ENCODE results near the gene PHYHIPL.
"Not testable (repeated sequence)": the region's sequence is repeated elsewhere in the genome, so short reads cannot be mapped to it uniquely, and the experiment has no call there.

Gene PHYHIPL

GRCh38 chr10:59214160-59214559, 37.7 kb downstream of the PHYHIPL start:
- Histone ChIP-seq H3K9me3 (ENCODE audit: control insufficient read depth, insufficient read depth, low read depth, low read length) (no peaks in the 10 kb centered on the region), H3K36me3 (ENCODE audit: control insufficient read depth in 2 of 2, insufficient read depth in 1 of 2, low read length in 2 of 2) (no peaks in the 10 kb centered on the region), H3K4me1 (ENCODE audit: control insufficient read depth, insufficient read depth, low read length) (no peaks in the 10 kb centered on the region), H3K27ac (ENCODE audit: extremely low read depth, low read depth, low read length) (no peak overlapping the region), H3K4me3 (ENCODE audit: low read depth, low read length) (no peak overlapping the region)
- ChIA-PET CTCF (no interaction called here), POLR2A (no interaction called here)
- TF ChIP-seq ZNF138 (tag by site-specific recombination; IDR thresholded peaks at IDR 0.05; ENCODE audit: borderline replicate concordance) = no peak
- TF ChIP-seq ATF2 (tag by site-specific recombination; IDR thresholded peaks at IDR 0.05; ENCODE audit: low read depth) = peak; percentile 57
- no peak for TF ChIP-seq EGR2 (tag by site-specific recombination; IDR thresholded peaks at IDR 0.05; ENCODE audit: low read depth)
- TF ChIP-seq ZNF776 (tag by site-specific recombination; IDR thresholded peaks at IDR 0.05; ENCODE audit: borderline replicate concordance) = no peak
- TF ChIP-seq BCL11B (tag by site-specific recombination; IDR thresholded peaks at IDR 0.05; ENCODE audit: low read depth) = no peak
- TF ChIP-seq KLF8 (tag by site-specific recombination; IDR thresholded peaks at IDR 0.05) = no peak
- no peak for TF ChIP-seq ZNF530 (tag by site-specific recombination; IDR thresholded peaks at IDR 0.05; ENCODE audit: low read depth)

GRCh38 chr10:59216178-59216869, 39.9 kb downstream of the PHYHIPL start:
- Histone ChIP-seq H3K36me3 (ENCODE audit: control insufficient read depth in 2 of 2, insufficient read depth in 1 of 2, low read length in 2 of 2) (no peaks in the 10 kb centered on the region), H3K4me1 (ENCODE audit: control insufficient read depth, insufficient read depth, low read length) (no peaks in the 10 kb centered on the region), H3K9me3 (ENCODE audit: control insufficient read depth, insufficient read depth, low read depth, low read length) (no peaks in the 10 kb centered on the region), H3K4me3 (ENCODE audit: low read depth, low read length) (no peak overlapping the region), H3K27ac (ENCODE audit: extremely low read depth, low read depth, low read length) (no peak overlapping the region)
- CTCF ChIA-PET = no interaction called here
- POLR2A ChIA-PET = no interaction called here
- no peak for TF ChIP-seq ZNF555 (tag by site-specific recombination; conservative IDR thresholded peaks at IDR 0.05)
- TF ChIP-seq OVOL3 (tag by site-specific recombination; IDR thresholded peaks at IDR 0.05) = no peak
- TF ChIP-seq ZNF433 (tag by site-specific recombination; IDR thresholded peaks at IDR 0.05; ENCODE audit: low read depth) = no peak
- TF ChIP-seq, protein P1, sequence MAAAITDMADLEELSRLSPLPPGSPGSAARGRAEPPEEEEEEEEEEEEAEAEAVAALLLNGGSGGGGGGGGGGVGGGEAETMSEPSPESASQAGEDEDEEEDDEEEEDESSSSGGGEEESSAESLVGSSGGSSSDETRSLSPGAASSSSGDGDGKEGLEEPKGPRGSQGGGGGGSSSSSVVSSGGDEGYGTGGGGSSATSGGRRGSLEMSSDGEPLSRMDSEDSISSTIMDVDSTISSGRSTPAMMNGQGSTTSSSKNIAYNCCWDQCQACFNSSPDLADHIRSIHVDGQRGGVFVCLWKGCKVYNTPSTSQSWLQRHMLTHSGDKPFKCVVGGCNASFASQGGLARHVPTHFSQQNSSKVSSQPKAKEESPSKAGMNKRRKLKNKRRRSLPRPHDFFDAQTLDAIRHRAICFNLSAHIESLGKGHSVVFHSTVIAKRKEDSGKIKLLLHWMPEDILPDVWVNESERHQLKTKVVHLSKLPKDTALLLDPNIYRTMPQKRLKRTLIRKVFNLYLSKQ (tag by site-specific recombination; IDR thresholded peaks at IDR 0.05; ENCODE audit: borderline replicate concordance) = no peak

GRCh38 chr10:59222788-59223187, 46.3 kb downstream of the PHYHIPL start:
- TF ChIP-seq YY1 (tag by site-specific recombination; IDR thresholded peaks at IDR 0.05) (no peak), ZNF24 (tag by site-specific recombination; IDR thresholded peaks at IDR 0.05) (no peak), ZNF530 (tag by site-specific recombination; IDR thresholded peaks at IDR 0.05; ENCODE audit: low read depth) (no peak), ZNF16 (tag by site-specific recombination; IDR thresholded peaks at IDR 0.05; ENCODE audit: low read depth) (no peak), ZNF623 (tag by site-specific recombination; IDR thresholded peaks at IDR 0.05) (no peak), ZNF777 (tag by site-specific recombination; IDR thresholded peaks at IDR 0.05; ENCODE audit: borderline replicate concordance) (no peak), ZEB2 (tag by site-specific recombination; IDR thresholded peaks at IDR 0.05) (no peak), ZNF670 (tag by site-specific recombination; IDR thresholded peaks at IDR 0.05; ENCODE audit: low read depth) (no peak), ZNF664 (tag by site-specific recombination; IDR thresholded peaks at IDR 0.05) (no peak), ZNF223 (tag by site-specific recombination; IDR thresholded peaks at IDR 0.05) (no peak), ZNF449 (tag by site-specific recombination; IDR thresholded peaks at IDR 0.05) (no peak)
- TF ChIP-seq, protein P2, sequence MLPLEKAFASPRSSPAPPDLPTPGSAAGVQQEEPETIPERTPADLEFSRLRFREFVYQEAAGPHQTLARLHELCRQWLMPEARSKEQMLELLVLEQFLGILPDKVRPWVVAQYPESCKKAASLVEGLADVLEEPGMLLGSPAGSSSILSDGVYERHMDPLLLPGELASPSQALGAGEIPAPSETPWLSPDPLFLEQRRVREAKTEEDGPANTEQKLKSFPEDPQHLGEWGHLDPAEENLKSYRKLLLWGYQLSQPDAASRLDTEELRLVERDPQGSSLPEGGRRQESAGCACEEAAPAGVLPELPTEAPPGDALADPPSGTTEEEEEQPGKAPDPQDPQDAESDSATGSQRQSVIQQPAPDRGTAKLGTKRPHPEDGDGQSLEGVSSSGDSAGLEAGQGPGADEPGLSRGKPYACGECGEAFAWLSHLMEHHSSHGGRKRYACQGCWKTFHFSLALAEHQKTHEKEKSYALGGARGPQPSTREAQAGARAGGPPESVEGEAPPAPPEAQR (tag by site-specific recombination; IDR thresholded peaks at IDR 0.05) = no peak
- TF ChIP-seq, protein P3, sequence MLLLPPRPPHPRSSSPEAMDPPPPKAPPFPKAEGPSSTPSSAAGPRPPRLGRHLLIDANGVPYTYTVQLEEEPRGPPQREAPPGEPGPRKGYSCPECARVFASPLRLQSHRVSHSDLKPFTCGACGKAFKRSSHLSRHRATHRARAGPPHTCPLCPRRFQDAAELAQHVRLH (tag by site-specific recombination; IDR thresholded peaks at IDR 0.05) = no peak
- Histone ChIP-seq H3K36me3 (ENCODE audit: control insufficient read depth in 2 of 2, insufficient read depth in 1 of 2, low read length in 2 of 2) (no peaks in the 10 kb centered on the region), H3K9me3 (ENCODE audit: control insufficient read depth, insufficient read depth, low read depth, low read length) (no peaks in the 10 kb centered on the region), H3K4me1 (ENCODE audit: control insufficient read depth, insufficient read depth, low read length) (no peaks in the 10 kb centered on the region), H3K27ac (ENCODE audit: extremely low read depth, low read depth, low read length) (no peak overlapping the region), H3K4me3 (ENCODE audit: low read depth, low read length) (no peak overlapping the region)
- ChIA-PET CTCF (interaction anchor here (0.6 kb wide), 1 partner anchor 14 kb away, joined by 3 read pairs; no protein-coding TSS in a partner anchor), POLR2A (no interaction called here)

DNA sequence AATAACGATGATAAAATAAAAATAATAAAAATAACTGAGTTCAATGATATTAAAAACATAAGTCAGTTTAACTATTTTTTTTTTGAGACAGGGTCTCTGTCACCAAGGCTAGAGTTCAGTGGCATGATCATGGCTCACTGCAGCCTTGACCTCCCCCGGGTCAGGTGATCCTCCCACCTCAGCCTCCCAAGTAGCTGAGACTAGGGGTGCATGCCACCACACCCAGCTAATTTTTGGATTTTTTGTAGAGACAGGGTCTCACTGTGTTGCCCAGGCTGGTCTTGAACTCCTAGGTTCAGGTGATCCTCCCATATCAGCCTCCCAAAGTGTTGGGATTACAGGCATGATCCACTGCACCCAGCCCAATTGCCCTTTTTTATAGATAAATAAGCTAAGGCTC, 47.2 kb downstream of the PHYHIPL start:
- CTCF ChIA-PET = interaction anchor here (0.6 to 0.7 kb wide), 2 partner anchors 13 to 442 kb away, joined by 3 read pairs; no protein-coding TSS in a partner anchor
- POLR2A ChIA-PET; H3K27ac ChIP-seq (ENCODE audit: extremely low read depth, low read depth, low read length): not testable (repeated sequence)

More for the DNA sequence above, 47.2 kb downstream of the PHYHIPL start:
- H3K9me3 ChIP-seq (ENCODE audit: control insufficient read depth, insufficient read depth, low read depth, low read length); H3K36me3 ChIP-seq (ENCODE audit: control insufficient read depth in 2 of 2, insufficient read depth in 1 of 2, low read length in 2 of 2); H3K4me1 ChIP-seq (ENCODE audit: control insufficient read depth, insufficient read depth, low read length); H3K4me3 ChIP-seq (ENCODE audit: low read depth, low read length): not testable (repeated sequence)
